ENCODE data around the gene RAMP3. TPM values are rescaled to one million over a fixed set of nuclear protein-coding genes. Genes with fewer than 3 reads are reported as not detected.

RAMP3 gene
- total RNA-seq, 1 donor from 2014 or later: not detected

GRCh38 chr7:45198986-45199385 is 41.4 kb downstream of the RAMP3 start:
- Mint-ChIP-seq H3K27me3 (ENCODE audit: low read depth) (peaks cover 30% of the 10 kb centered on the region), H3K4me3 (ENCODE audit: unreplicated experiment) (no peak overlapping the region), H3K9me3 (ENCODE audit: low read depth) (no peaks in the 10 kb centered on the region), H3K27ac (ENCODE audit: unreplicated experiment) (no peak overlapping the region), H3K4me1 (ENCODE audit: low read depth) (peaks cover 4% of the 10 kb centered on the region), H3K36me3 (ENCODE audit: low read depth) (no peaks in the 10 kb centered on the region)
- TF ChIP-seq CTCF (IDR thresholded peaks at IDR 0.05): no peak
- DNase-seq (ENCODE audit: low spot score): no peak

- TF ChIP-seq CTCF (IDR thresholded peaks at IDR 0.05): no peak
- H3K4me3 Mint-ChIP-seq (ENCODE audit: unreplicated experiment): no peak overlapping the region
- H3K9me3 Mint-ChIP-seq (ENCODE audit: low read depth): no peaks in the 10 kb centered on the region
- H3K27ac Mint-ChIP-seq (ENCODE audit: unreplicated experiment): no peak overlapping the region
- H3K27me3 Mint-ChIP-seq (ENCODE audit: low read depth): peaks cover 28% of the 10 kb centered on the region
- peaks cover 9% of the 10 kb centered on the region for H3K4me1 Mint-ChIP-seq (ENCODE audit: low read depth)
- DNase-seq (ENCODE audit: low spot score): no peak
- H3K36me3 Mint-ChIP-seq (ENCODE audit: low read depth): no peaks in the 10 kb centered on the region
These were observed 41.9 kb downstream of the RAMP3 start for GRCh38 chr7:45199506-45199905.

GRCh38 chr7:45202625-45203024 is 45.0 kb downstream of the RAMP3 start:
- Mint-ChIP-seq H3K9me3 (ENCODE audit: low read depth) (no peaks in the 10 kb centered on the region), H3K27ac (ENCODE audit: unreplicated experiment) (no peak overlapping the region), H3K27me3 (ENCODE audit: low read depth) (peaks cover 34% of the 10 kb centered on the region), H3K4me3 (ENCODE audit: unreplicated experiment) (no peak overlapping the region), H3K4me1 (ENCODE audit: low read depth) (peaks cover 14% of the 10 kb centered on the region), H3K36me3 (ENCODE audit: low read depth) (no peaks in the 10 kb centered on the region)
- no peak for TF ChIP-seq CTCF (IDR thresholded peaks at IDR 0.05)
- DNase-seq (ENCODE audit: low spot score): no peak

- Mint-ChIP-seq H3K27ac (ENCODE audit: unreplicated experiment) (no peak overlapping the region), H3K4me3 (ENCODE audit: unreplicated experiment) (no peak overlapping the region), H3K27me3 (ENCODE audit: low read depth) (peaks cover 37% of the 10 kb centered on the region), H3K4me1 (ENCODE audit: low read depth) (peaks cover 14% of the 10 kb centered on the region), H3K9me3 (ENCODE audit: low read depth) (no peaks in the 10 kb centered on the region), H3K36me3 (ENCODE audit: low read depth) (no peaks in the 10 kb centered on the region)
- no peak for DNase-seq (ENCODE audit: low spot score)
- TF ChIP-seq CTCF (IDR thresholded peaks at IDR 0.05): no peak
These were observed 45.4 kb downstream of the RAMP3 start for GRCh38 chr7:45203036-45203435.

- no peak for TF ChIP-seq CTCF (IDR thresholded peaks at IDR 0.05)
- Mint-ChIP-seq H3K4me1 (ENCODE audit: low read depth) (peaks cover 14% of the 10 kb centered on the region), H3K4me3 (ENCODE audit: unreplicated experiment) (no peak overlapping the region), H3K27me3 (ENCODE audit: low read depth) (peaks cover 41% of the 10 kb centered on the region), H3K9me3 (ENCODE audit: low read depth) (no peaks in the 10 kb centered on the region), H3K27ac (ENCODE audit: unreplicated experiment) (no peak overlapping the region), H3K36me3 (ENCODE audit: low read depth) (no peaks in the 10 kb centered on the region)
- DNase-seq (ENCODE audit: low spot score): no peak
These were observed 45.9 kb downstream of the RAMP3 start for GRCh38 chr7:45203459-45203858.

Data from chondrocyte (in vitro differentiated cells).